ENCODE measurements around the gene SHISA8. TPM values are rescaled to one million over a fixed set of nuclear protein-coding genes. Genes with fewer than 3 reads are reported as not detected.

The SHISA8 gene
- total RNA-seq, 1 donor from 2014 or later = not detected

DNA sequence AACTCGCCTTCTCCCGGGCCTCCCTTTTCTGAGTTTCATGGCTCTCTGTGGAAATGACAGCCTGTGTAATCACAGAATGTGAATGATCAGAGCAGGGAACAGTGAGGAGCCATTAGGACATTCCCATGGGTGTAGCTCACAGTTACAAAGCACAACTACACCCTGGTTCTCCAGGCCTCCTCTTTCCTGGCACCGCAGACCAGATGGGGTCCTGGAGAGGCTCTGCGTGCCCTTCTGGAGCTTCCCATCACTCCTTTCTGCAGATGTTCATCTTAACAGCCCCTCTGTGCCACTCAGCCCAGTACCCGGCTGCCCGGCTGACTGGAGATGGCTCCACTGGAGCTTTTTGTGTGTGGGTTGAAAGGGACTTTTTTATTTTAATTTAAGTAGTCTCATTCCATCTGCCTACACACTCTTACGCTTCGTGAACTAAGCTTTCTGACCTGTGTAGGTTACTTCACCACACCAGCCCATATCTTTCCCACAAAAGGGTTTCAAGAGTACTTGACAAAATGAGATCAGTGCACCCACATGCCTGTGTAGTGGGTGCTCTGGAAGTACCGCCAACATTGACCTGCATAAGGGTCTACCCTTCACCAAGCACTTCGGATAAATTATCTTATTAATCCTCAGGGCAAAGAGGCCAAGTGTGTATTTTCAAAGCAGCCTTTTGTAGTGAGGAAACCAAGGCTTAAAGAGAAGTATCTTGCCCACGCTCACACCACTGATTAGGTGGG, 52.2 kb downstream of the SHISA8 start:
- no peak for DNase-seq (ENCODE audit: low read depth in 2 of 2)

DNA sequence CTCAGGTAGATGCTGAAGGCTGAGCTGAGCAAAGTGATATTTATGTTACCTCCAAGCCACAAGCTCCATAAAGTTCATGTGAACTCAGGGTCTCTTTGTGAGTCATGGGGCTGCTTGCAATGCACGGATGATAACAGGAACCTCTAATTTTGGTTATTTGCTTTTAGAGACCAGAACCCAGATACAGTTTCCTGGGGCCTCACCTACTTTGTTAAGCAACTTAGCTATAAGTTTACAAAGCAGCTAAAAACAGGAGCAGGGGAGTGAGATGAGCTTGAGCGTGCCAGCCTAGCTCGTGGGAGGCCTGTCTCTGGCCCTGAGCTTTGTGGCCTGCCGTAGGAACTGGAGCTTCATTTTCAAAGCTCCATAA, 52.7 kb downstream of the SHISA8 start:
- DNase-seq (ENCODE audit: low read depth in 2 of 2) = peak in 1 of 2 donors; percentile 12

Other genes with a start within 250 kb of the SHISA8 start
- 58.0 and 77.6 TPM in 2 replicates for gene SNU13, start 226.2 kb downstream of the SHISA8 start, total RNA-seq
- gene MEI1, start 215.6 kb downstream of the SHISA8 start, total RNA-seq = 0.40 and 2.8 TPM in 2 replicates
- gene CCDC134, start 114.4 kb downstream of the SHISA8 start, total RNA-seq = 2.4 and 4.8 TPM in 2 replicates
- gene SREBF2, start 82.0 kb downstream of the SHISA8 start, total RNA-seq = 36.4 and 47.2 TPM in 2 replicates
- under 0.01 TPM in 1 of 2 replicates, not detected in the other for gene TNFRSF13C, start 11.7 kb upstream of the SHISA8 start, total RNA-seq
- gene CENPM, start 32.1 kb upstream of the SHISA8 start, total RNA-seq = 5.4 and 15.9 TPM in 2 replicates
- gene SEPTIN3, start 54.4 kb upstream of the SHISA8 start, total RNA-seq = under 0.01 TPM in 2 replicates
- not detected in 2 replicates for gene WBP2NL, start 83.7 kb upstream of the SHISA8 start, total RNA-seq
- gene NAGA, start 155.7 kb upstream of the SHISA8 start, total RNA-seq = 12.3 and 19.0 TPM in 2 replicates
- 17.0 and 22.8 TPM in 2 replicates for gene PHETA2, start 159.2 kb upstream of the SHISA8 start, total RNA-seq
- gene SMDT1, start 164.6 kb upstream of the SHISA8 start, total RNA-seq = 7.6 and 8.1 TPM in 2 replicates
- 47.9 and 48.2 TPM in 2 replicates for gene NDUFA6, start 175.7 kb upstream of the SHISA8 start, total RNA-seq
- gene CYP2D6, start 215.7 kb upstream of the SHISA8 start, total RNA-seq = under 0.01 and 0.20 TPM in 2 replicates

All from lung microvascular endothelial cell (primary cell).